Mesodermal cell (in vitro differentiated cells): ENCODE measurements around the gene PRKRIP1.
A peak's percentile ranks its signal among the peaks of the same experiment; 100 is the strongest.

ENCODE experiments used
- H3K27ac ChIP-seq: 2 replicates; pipeline ENCODE4 v1.7.0; 2013; ENCODE audit warnings: mild to moderate bottlenecking, low read depth, low read length, moderate library complexity; ENCODE audit not compliant: severe bottlenecking
- H3K36me3 ChIP-seq: 2 replicates; pipeline ENCODE4 v1.7.1; 2013; ENCODE audit warnings: mild to moderate bottlenecking, low read length, moderate library complexity; ENCODE audit not compliant: control insufficient read depth, insufficient read depth
- H3K4me1 ChIP-seq: one replicate; pipeline ENCODE4 v1.7.1; 2013; ENCODE audit warnings: mild to moderate bottlenecking, low read length; ENCODE audit not compliant: insufficient read depth, control insufficient read depth, poor library complexity, severe bottlenecking
- H3K4me3 ChIP-seq: 2 replicates; pipeline ENCODE4 v1.7.0; 2013; ENCODE audit warnings: low read length, control low read depth, mild to moderate bottlenecking; ENCODE audit not compliant: insufficient read depth, poor library complexity, severe bottlenecking; ENCODE audit errors: extremely low read depth
- H3K9me3 ChIP-seq: 2 replicates; pipeline ENCODE4 v1.7.1; 2013; ENCODE audit warnings: mild to moderate bottlenecking, low read length, moderate library complexity; ENCODE audit not compliant: control insufficient read depth
- WGBS, 2 experiments: methylation state at CpG; one replicate each; pipeline ENCODE4 v1.1.5; 2013; ENCODE audit warnings: missing lambda C conversion rate in 2 of 2; ENCODE audit not compliant: insufficient coverage in 2 of 2; 5-methylcytosine and 5-hydroxymethylcytosine counted together

The PRKRIP1 gene

DNA sequence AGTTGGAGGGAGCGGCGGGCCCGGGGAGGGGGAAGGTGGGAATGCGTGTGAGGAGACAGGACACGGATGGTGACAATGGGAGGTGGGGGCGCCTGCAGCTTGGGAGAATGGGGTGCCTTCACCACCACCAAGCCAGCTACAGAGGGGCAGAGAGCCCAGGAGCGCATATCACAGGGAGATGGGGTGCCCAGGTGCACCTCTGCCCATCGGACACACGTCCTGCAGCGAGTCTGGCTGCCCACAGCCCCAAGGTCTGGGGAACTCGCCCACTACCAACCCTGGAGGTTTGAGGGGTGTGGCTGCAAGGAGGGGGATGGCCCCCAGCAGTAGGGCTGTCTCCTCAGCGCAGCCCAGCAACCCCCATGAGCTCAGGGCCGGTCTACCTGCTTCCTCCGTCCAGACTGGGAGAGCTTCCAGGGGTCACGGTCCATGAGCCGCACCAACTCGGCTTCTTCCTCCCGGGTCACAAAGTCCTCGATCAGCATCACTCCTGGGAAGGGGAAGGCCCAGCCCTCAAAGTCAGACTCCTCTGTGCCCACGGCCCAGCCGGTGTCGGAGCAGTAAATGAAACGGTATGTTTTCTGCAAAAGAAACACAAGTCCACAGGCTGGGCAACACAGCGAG lies 63.2 kb downstream of the PRKRIP1 start:
- Histone ChIP-seq H3K27ac (no peak overlapping the region), H3K9me3 (no peaks in the 10 kb centered on the region), H3K4me3 (no peak overlapping the region), H3K36me3 (peaks cover 53% of the 10 kb centered on the region), H3K4me1 (peaks cover 13% of the 10 kb centered on the region)
- 97 to 99% methylated on average over 17 to 19 of the region's 24 CpGs for WGBS, 2 experiments

GRCh38 chr7:102460467-102460866 lies 64.3 kb downstream of the PRKRIP1 start:
- WGBS, 2 experiments = 98 to 100% methylated on average over 4 to 5 of the region's 8 CpGs
- no peak overlapping the region for H3K4me3 ChIP-seq

DNA sequence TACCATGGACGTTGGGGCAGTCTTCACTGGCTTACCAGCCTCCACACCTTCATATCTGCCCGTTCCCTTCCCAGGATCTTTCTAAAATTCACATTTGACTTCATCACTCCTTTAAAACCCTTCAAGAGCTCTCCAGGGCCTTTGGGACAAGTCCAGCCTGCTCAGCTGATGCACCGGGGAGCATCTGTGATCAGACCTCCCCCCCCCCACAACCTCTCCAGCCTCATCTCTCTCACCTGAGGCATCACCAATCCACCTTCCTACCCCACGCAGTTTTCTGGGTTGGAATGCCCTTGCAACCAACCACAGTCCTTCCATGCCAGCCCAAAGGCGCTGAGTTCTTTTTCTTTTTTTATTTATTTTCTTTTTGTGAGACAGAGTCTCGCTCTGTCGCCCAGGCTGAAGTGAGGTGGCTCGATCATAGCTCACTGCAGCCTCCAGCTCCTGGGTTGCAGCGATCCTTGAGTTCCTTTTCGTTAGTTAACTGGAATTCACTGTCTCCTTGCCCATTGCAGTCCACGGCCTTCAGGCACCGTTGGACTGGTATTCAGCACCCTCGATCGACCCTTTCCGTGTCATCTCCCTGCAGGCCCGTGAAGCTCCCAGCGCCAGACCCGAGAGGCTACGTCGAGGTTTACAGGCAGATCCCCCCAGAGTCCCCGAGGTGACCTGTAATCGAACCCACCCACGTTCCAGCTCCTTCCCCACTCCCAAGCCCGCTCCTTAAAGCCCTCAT lies 67.8 kb downstream of the PRKRIP1 start:
- H3K27ac ChIP-seq = peak overlapping the region; percentile 73
- peak overlapping the region; percentile 93 for H3K4me3 ChIP-seq
- 17 to 19% methylated on average over 22 to 23 of the region's 24 CpGs for WGBS, 2 experiments
- H3K4me1 ChIP-seq = peaks cover 5% of the 10 kb centered on the region
- peaks cover 20% of the 10 kb centered on the region for H3K36me3 ChIP-seq
- H3K9me3 ChIP-seq = no peaks in the 10 kb centered on the region

More at GRCh38 chr7:102460467-102460866, 64.3 kb downstream of the PRKRIP1 start:
- Histone ChIP-seq H3K36me3 (peaks cover 50% of the 10 kb centered on the region), H3K27ac (no peak overlapping the region), H3K9me3 (no peaks in the 10 kb centered on the region), H3K4me1 (peaks cover 13% of the 10 kb centered on the region)

- Histone ChIP-seq H3K36me3 (peaks cover 16% of the 10 kb centered on the region), H3K4me3 (peak within 1 kb of the TSS; percentile 93), H3K4me1 (peaks cover 5% of the 10 kb centered on the region), H3K27ac (peak within 1 kb of the TSS; percentile 73), H3K9me3 (no peaks in the 10 kb centered on the region)
- WGBS, 2 experiments = 0% methylated on average over 67 to 69 of the region's 81 CpGs
These were observed 68.6 kb downstream of the PRKRIP1 start, which contains the start of the genes ALKBH4 and LRWD1 for GRCh38 chr7:102464577-102465280. Gene ALKBH4 (minus strand): TSS chr7:102464863. CDS start chr7:102464836, 27 bp downstream. Gene LRWD1 (plus strand): TSS chr7:102464984. CDS start chr7:102465081, 97 bp downstream.

DNA sequence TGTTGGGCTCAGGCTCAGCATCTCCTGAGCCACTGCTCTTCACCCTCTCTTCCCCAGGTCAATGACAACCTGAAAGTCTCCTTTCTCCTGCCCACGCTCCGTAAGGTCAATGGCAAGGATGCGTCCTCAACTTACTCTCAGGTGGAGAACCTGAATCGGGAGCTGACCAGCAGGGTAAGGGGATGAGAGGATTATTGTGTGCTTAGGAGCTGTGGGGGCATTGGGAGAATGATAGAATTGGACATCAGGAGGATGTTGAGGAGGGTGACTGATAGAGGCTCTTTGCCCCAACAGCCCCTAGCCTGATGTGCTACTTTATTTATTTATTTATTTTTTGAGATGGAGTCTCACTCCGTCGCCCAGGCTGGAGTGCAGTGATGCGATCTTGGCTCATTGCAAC lies 69.9 kb downstream of the PRKRIP1 start:
- Histone ChIP-seq H3K9me3 (no peaks in the 10 kb centered on the region), H3K4me1 (peaks cover 5% of the 10 kb centered on the region), H3K27ac (no peak overlapping the region), H3K36me3 (peaks cover 17% of the 10 kb centered on the region), H3K4me3 (peak overlapping the region; percentile 93)
- WGBS, 2 experiments = 83 to 96% methylated on average over 1 to 4 of the region's 7 CpGs

DNA sequence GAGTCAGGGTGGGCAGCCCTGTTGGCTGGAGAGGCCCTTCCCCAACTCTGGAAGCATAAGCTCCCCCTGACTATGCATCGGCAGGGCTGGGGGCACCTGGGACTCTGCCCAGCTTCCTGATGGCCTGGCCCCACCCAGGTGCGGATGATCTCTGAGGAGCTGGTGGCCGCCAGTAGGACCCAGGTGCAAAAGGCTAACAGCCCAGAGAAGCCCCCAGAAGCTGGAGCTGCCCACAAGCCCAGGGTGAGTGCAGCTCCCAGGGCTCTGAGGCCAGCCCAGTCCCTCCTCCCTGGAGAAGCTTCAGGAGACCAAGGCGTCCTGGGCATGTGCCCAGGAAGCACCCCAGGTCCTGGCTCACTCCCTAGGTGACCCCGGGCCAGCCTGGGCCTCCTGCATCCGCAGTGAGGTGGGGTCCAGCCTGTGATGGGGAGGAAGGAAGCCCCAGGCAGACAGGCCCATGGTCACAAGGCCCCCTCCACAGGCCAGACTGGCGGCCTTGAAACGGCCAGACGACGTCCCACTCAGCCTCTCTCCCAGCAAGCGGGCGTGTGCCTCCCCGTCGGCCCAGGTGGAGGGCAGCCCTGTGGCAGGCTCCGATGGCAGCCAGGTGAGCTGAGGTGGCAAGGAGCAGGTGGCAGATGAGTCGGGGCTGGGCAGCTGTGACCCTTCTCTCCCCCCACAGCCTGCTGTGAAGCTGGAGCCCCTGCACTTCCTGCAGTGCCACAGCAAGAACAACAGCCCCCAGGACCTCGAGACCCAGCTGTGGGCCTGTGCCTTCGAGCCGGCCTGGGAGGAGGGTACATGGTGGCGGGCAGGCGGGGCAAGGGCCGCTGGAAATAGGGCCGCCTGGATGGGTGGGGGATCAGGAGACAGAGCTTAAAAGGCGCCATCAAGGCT lies 71.7 kb downstream of the PRKRIP1 start:
- no peaks in the 10 kb centered on the region for H3K9me3 ChIP-seq
- WGBS, 2 experiments = 92 to 93% methylated on average over 19 to 24 of the region's 24 CpGs
- no peak overlapping the region for H3K27ac ChIP-seq
- H3K4me1 ChIP-seq = peaks cover 5% of the 10 kb centered on the region
- H3K4me3 ChIP-seq = no peak overlapping the region
- H3K36me3 ChIP-seq = peaks cover 20% of the 10 kb centered on the region

GRCh38 chr7:102468478-102469350 lies 72.6 kb downstream of the PRKRIP1 start:
- Histone ChIP-seq H3K4me3 (no peak overlapping the region), H3K27ac (no peak overlapping the region), H3K36me3 (peaks cover 28% of the 10 kb centered on the region), H3K4me1 (peaks cover 4% of the 10 kb centered on the region), H3K9me3 (no peaks in the 10 kb centered on the region)
- 92 to 93% methylated on average over 27 to 40 of the region's 40 CpGs for WGBS, 2 experiments

DNA sequence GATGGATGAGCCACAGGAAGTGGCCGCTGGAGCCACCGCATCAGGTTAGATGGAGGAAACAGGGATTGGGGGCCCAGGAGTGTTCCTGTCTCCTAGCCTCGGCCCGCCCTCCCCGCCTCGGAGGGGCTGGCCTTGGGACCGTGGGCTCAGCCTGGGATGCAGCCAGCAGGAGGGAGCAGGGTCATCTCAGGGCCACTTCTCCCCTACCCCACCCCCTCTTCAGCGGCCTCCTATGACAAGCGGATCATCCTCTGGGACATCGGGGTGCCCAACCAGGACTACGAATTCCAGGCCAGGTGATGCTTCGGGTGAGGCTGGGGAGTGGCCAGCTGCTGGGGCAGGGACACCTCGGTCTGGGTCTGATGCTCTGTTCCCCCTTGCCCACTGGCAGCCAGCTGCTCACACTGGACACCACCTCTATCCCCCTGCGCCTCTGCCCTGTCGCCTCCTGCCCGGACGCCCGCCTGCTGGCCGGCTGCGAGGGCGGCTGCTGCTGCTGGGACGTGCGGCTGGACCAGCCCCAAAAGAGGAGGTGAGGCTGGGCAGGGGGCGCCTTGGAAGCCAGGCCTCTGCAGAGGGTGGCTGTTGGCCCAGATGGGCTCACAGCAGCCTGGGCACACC lies 73.3 kb downstream of the PRKRIP1 start:
- H3K4me3 ChIP-seq = no peak overlapping the region
- H3K9me3 ChIP-seq = no peaks in the 10 kb centered on the region
- H3K27ac ChIP-seq = no peak overlapping the region
- H3K36me3 ChIP-seq = peaks cover 31% of the 10 kb centered on the region
- 93 to 97% methylated on average over 19 to 24 of the region's 24 CpGs for WGBS, 2 experiments
- no peaks in the 10 kb centered on the region for H3K4me1 ChIP-seq
